Activated gamma-delta T cell (primary cell): Measurements from ENCODE around the gene PSORS1C1.
"Not testable (repeated sequence)": the region's sequence is repeated elsewhere in the genome, so short reads cannot be mapped to it uniquely, and the experiment has no call there.

Source experiments
- DNase-seq: peaks from one replicate; lab custom pipeline; 2025; lab: John Stamatoyannopoulos, UW

The PSORS1C1 gene

GRCh38 chr6:31158863-31159855 is 44.6 kb downstream of the PSORS1C1 start:
- DNase-seq: no peak

GRCh38 chr6:31161216-31162126 is 46.9 kb downstream of the PSORS1C1 start:
- no peak for DNase-seq

GRCh38 chr6:31162463-31163165 is 48.0 kb downstream of the PSORS1C1 start:
- no peak for DNase-seq

GRCh38 chr6:31163922-31164321 is 49.3 kb downstream of the PSORS1C1 start:
- DNase-seq: no peak

GRCh38 chr6:31164475-31165063 is 50.0 kb downstream of the PSORS1C1 start:
- not testable (repeated sequence) for DNase-seq

GRCh38 chr6:31165064-31165832 is 50.6 kb downstream of the PSORS1C1 start:
- DNase-seq: not testable (repeated sequence)

- DNase-seq: no peak
These were observed 51.4 kb downstream of the PSORS1C1 start for GRCh38 chr6:31165986-31166385.

GRCh38 chr6:31168606-31169005 is 54.0 kb downstream of the PSORS1C1 start:
- DNase-seq: no peak

- DNase-seq: no peak
These were observed 54.7 kb downstream of the PSORS1C1 start for GRCh38 chr6:31169123-31169857.

- not testable (repeated sequence) for DNase-seq
These were observed 55.4 kb downstream of the PSORS1C1 start for GRCh38 chr6:31169858-31170599.

- DNase-seq: no peak
These were observed 55.9 kb downstream of the PSORS1C1 start, which contains the start of gene POU5F1 for GRCh38 chr6:31170600-31170881. Gene POU5F1, minus strand, starts transcription at chr6:31170682. Its CDS starts 62 bp downstream, at chr6:31170620.

GRCh38 chr6:31170987-31171671 is 56.5 kb downstream of the PSORS1C1 start:
- no peak for DNase-seq

GRCh38 chr6:31171931-31172905 is 57.6 kb downstream of the PSORS1C1 start:
- no peak for DNase-seq

- no peak for DNase-seq
These were observed 58.4 kb downstream of the PSORS1C1 start for GRCh38 chr6:31172973-31173384.

- DNase-seq: no peak
These were observed 58.8 kb downstream of the PSORS1C1 start for GRCh38 chr6:31173406-31173805.

GRCh38 chr6:31174378-31174777 is 59.8 kb downstream of the PSORS1C1 start:
- DNase-seq: no peak

GRCh38 chr6:31175971-31176370 is 61.4 kb downstream of the PSORS1C1 start:
- DNase-seq: no peak
